ENCODE measurements around the gene TTC39A. TPM values are rescaled to one million over a fixed set of nuclear protein-coding genes. Genes with fewer than 3 reads are reported as not detected.

TTC39A gene
- total and polyA plus RNA-seq, 9 donors = 1.3 to 5.1 (median 3.6) TPM

GRCh38 chr1:51306950-51307349 lies 23.4 kb downstream of the TTC39A start:
- WGBS (ENCODE audit: insufficient coverage) = 93% methylated on average over 3 of the region's 5 CpGs
- H3K4me1 ChIP-seq (ENCODE audit: control insufficient read depth, insufficient read depth, low read length) = peaks cover 6% of the 10 kb centered on the region
- no peak overlapping the region for H3K4me3 ChIP-seq (ENCODE audit: low read length)
- H3K36me3 ChIP-seq (ENCODE audit: control insufficient read depth, insufficient read depth, low read length) = no peaks in the 10 kb centered on the region
- H3K27ac ChIP-seq (ENCODE audit: low read length) = no peak overlapping the region
- peaks cover 2% of the 10 kb centered on the region for H3K27me3 ChIP-seq (ENCODE audit: control insufficient read depth, insufficient read depth, low read length)
- H3K9me3 ChIP-seq (replicated peaks; ENCODE audit: control insufficient read depth, low read depth, low read length) = no peaks in the 10 kb centered on the region
- DNase-seq = no peak

- H3K4me1 ChIP-seq (ENCODE audit: control insufficient read depth, insufficient read depth, low read length) = peaks cover 6% of the 10 kb centered on the region
- H3K36me3 ChIP-seq (ENCODE audit: control insufficient read depth, insufficient read depth, low read length) = no peaks in the 10 kb centered on the region
- no peak overlapping the region for H3K4me3 ChIP-seq (ENCODE audit: low read length)
- 37% methylated on average over 2 of the region's 4 CpGs for WGBS (ENCODE audit: insufficient coverage)
- DNase-seq = peak; percentile 48
- H3K27ac ChIP-seq (ENCODE audit: low read length) = no peak overlapping the region
- H3K27me3 ChIP-seq (ENCODE audit: control insufficient read depth, insufficient read depth, low read length) = peaks cover 2% of the 10 kb centered on the region
- no peaks in the 10 kb centered on the region for H3K9me3 ChIP-seq (replicated peaks; ENCODE audit: control insufficient read depth, low read depth, low read length)
Observed at GRCh38 chr1:51305371-51305823, 25.0 kb downstream of the TTC39A start.

DNA sequence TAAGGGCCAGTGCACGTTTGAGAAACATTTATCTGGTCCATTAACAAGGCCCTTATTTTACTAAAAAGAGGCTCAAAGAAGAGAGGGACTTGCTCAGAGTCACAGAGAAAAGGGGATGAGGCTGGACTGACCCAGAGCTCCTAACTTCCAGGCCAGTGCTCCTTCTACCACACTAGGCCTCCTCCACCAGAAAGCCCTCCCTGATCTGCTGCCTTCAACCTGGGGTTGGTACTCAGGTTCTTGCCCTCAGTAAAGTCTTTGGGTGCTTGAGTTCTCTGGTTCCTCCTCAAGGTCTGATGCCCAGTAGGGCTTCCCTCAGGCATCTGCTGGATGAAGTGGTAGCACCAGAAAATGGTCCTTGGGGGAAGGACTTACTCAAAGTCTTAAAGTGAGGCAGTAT lies 26.0 kb downstream of the TTC39A start:
- H3K27me3 ChIP-seq (ENCODE audit: control insufficient read depth, insufficient read depth, low read length) = peaks cover 2% of the 10 kb centered on the region
- H3K4me1 ChIP-seq (ENCODE audit: control insufficient read depth, insufficient read depth, low read length) = peaks cover 6% of the 10 kb centered on the region
- H3K36me3 ChIP-seq (ENCODE audit: control insufficient read depth, insufficient read depth, low read length) = no peaks in the 10 kb centered on the region
- H3K9me3 ChIP-seq (replicated peaks; ENCODE audit: control insufficient read depth, low read depth, low read length) = no peaks in the 10 kb centered on the region
- no peak overlapping the region for H3K27ac ChIP-seq (ENCODE audit: low read length)
- DNase-seq = no peak
- no CpG with 5 or more reads among the region's 1 CpG for WGBS (ENCODE audit: insufficient coverage)
- no peak overlapping the region for H3K4me3 ChIP-seq (ENCODE audit: low read length)

DNA sequence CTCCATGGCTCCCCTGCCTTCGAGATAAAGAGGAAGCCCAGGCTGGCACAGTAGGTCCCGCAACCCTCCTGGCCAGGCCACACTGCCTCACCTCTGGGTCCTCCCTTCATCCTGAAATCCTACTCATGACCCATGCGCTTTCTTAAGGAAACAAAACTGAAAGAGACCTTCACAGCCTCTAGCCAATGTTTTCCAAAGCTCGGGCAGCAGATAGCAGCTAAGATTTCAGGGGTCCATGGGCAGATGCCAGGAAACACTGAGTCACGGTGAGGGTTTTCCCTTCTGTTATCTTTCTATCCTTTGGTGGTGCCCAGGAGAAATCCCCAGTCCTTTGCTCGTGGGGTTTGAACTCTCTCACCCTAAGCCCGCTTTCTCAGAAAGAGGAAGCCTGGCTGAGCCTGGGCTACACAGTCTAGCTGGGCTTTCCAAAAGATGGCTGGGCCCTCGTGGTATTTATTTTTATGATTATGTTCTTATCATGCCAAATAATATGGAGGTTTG lies 26.6 kb downstream of the TTC39A start:
- peaks cover 2% of the 10 kb centered on the region for H3K27me3 ChIP-seq (ENCODE audit: control insufficient read depth, insufficient read depth, low read length)
- peaks cover 6% of the 10 kb centered on the region for H3K4me1 ChIP-seq (ENCODE audit: control insufficient read depth, insufficient read depth, low read length)
- no peaks in the 10 kb centered on the region for H3K36me3 ChIP-seq (ENCODE audit: control insufficient read depth, insufficient read depth, low read length)
- H3K4me3 ChIP-seq (ENCODE audit: low read length) = no peak overlapping the region
- DNase-seq = no peak
- no peaks in the 10 kb centered on the region for H3K9me3 ChIP-seq (replicated peaks; ENCODE audit: control insufficient read depth, low read depth, low read length)
- 56% methylated on average over 5 of the region's 8 CpGs for WGBS (ENCODE audit: insufficient coverage)
- H3K27ac ChIP-seq (ENCODE audit: low read length) = no peak overlapping the region

DNA sequence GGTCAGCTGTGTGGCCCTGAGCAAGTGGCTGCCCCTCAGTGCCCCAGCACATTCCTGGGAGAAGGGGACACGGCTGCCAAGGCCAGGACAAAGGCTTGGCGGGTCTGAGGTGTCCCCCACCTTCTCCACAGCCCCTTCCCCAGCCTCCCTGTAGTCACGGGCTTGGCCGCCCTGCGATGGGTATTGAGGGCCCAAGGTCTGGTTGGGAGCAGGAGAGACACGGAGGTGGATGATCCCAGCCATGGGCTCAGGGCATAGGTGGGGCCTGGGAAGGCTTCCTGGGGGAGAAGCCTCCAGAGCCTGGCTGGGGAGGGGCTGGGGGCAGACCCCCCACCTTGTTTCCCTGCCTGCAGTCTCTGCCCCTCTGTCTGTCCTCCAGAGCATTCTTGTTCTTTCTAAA lies 27.0 kb downstream of the TTC39A start:
- WGBS (ENCODE audit: insufficient coverage) = 80% methylated on average over 3 of the region's 6 CpGs
- Histone ChIP-seq H3K27ac (ENCODE audit: low read length) (no peak overlapping the region), H3K36me3 (ENCODE audit: control insufficient read depth, insufficient read depth, low read length) (no peaks in the 10 kb centered on the region), H3K4me3 (ENCODE audit: low read length) (no peak overlapping the region), H3K27me3 (ENCODE audit: control insufficient read depth, insufficient read depth, low read length) (peaks cover 2% of the 10 kb centered on the region), H3K9me3 (replicated peaks; ENCODE audit: control insufficient read depth, low read depth, low read length) (no peaks in the 10 kb centered on the region), H3K4me1 (ENCODE audit: control insufficient read depth, insufficient read depth, low read length) (peaks cover 6% of the 10 kb centered on the region)
- no peak for DNase-seq

- Histone ChIP-seq H3K9me3 (replicated peaks; ENCODE audit: control insufficient read depth, low read depth, low read length) (no peaks in the 10 kb centered on the region), H3K4me1 (ENCODE audit: control insufficient read depth, insufficient read depth, low read length) (peaks cover 6% of the 10 kb centered on the region), H3K27ac (ENCODE audit: low read length) (no peak overlapping the region), H3K4me3 (ENCODE audit: low read length) (no peak overlapping the region), H3K36me3 (ENCODE audit: control insufficient read depth, insufficient read depth, low read length) (no peaks in the 10 kb centered on the region), H3K27me3 (ENCODE audit: control insufficient read depth, insufficient read depth, low read length) (peaks cover 2% of the 10 kb centered on the region)
- WGBS (ENCODE audit: insufficient coverage) = 84% methylated on average over 3 of the region's 7 CpGs
- no peak for DNase-seq
Observed at GRCh38 chr1:51302746-51303145, 27.6 kb downstream of the TTC39A start.

DNA sequence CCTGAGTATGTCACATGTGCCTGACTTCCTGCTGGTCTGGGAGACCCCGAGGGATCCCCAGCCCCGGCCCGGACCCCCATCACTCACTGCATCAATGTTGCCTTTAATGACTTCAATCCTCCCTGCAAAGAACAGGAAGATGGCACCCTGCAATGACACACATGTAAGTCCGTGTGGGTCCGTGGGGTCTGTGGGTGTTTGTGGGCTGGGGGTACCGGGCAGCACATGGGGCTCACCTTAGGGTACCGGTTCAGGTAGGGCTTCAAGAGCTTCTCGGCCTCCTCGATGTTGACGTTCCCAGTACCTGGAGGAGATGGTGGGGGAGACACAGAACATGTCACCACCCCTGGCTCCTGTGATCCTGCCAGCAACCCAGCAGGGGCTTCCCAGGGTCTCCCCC lies 28.1 kb downstream of the TTC39A start:
- Histone ChIP-seq H3K9me3 (replicated peaks; ENCODE audit: control insufficient read depth, low read depth, low read length) (no peaks in the 10 kb centered on the region), H3K4me3 (ENCODE audit: low read length) (no peak overlapping the region), H3K27me3 (ENCODE audit: control insufficient read depth, insufficient read depth, low read length) (peaks cover 2% of the 10 kb centered on the region), H3K4me1 (ENCODE audit: control insufficient read depth, insufficient read depth, low read length) (peaks cover 7% of the 10 kb centered on the region), H3K36me3 (ENCODE audit: control insufficient read depth, insufficient read depth, low read length) (no peaks in the 10 kb centered on the region), H3K27ac (ENCODE audit: low read length) (no peak overlapping the region)
- WGBS (ENCODE audit: insufficient coverage) = no CpG with 5 or more reads among the region's 10 CpGs
- no peak for DNase-seq

GRCh38 chr1:51301844-51302162 lies 28.6 kb downstream of the TTC39A start:
- Histone ChIP-seq H3K4me3 (ENCODE audit: low read length) (no peak overlapping the region), H3K9me3 (replicated peaks; ENCODE audit: control insufficient read depth, low read depth, low read length) (no peaks in the 10 kb centered on the region), H3K4me1 (ENCODE audit: control insufficient read depth, insufficient read depth, low read length) (peaks cover 12% of the 10 kb centered on the region), H3K36me3 (ENCODE audit: control insufficient read depth, insufficient read depth, low read length) (no peaks in the 10 kb centered on the region), H3K27me3 (ENCODE audit: control insufficient read depth, insufficient read depth, low read length) (no peaks in the 10 kb centered on the region), H3K27ac (ENCODE audit: low read length) (no peak overlapping the region)
- no peak for DNase-seq
- WGBS (ENCODE audit: insufficient coverage) = no CpG with 5 or more reads among the region's 3 CpGs

DNA sequence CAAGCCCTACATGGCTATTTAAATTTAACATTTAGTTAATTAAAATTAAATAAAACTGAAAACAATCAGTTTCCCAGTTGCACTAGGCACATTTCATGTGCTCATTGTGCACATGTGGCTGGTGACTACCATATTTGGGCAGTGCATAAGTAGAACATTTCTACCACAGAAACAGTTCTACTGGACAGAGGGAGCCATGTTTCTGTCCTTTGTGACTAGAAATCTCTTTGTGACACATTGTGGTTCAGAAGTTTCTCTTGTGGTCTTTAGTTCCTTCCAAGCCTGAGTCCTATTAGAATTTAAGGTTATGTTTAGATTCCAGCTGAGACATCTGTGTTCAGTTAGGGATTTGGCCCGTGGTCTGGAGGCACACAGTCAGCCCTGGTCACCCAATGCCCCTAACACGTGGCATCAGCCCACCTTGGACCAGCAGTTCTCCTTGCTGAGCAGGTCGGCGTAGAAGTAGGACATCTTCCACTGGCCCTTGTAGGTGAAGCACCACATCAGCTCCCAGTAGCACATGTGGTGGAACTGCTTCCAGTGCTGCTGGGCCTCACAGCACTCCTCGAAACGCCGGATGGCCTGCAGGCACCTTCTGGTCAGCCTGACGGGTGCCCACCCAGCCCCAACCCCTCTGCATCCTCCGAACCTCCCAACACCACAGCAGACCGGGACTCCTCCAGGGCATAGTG lies 29.1 kb downstream of the TTC39A start:
- 77% methylated on average over 10 of the region's 10 CpGs for WGBS (ENCODE audit: insufficient coverage)
- Histone ChIP-seq H3K4me3 (ENCODE audit: low read length) (no peak overlapping the region), H3K36me3 (ENCODE audit: control insufficient read depth, insufficient read depth, low read length) (no peaks in the 10 kb centered on the region), H3K27me3 (ENCODE audit: control insufficient read depth, insufficient read depth, low read length) (no peaks in the 10 kb centered on the region), H3K27ac (ENCODE audit: low read length) (no peak overlapping the region), H3K9me3 (replicated peaks; ENCODE audit: control insufficient read depth, low read depth, low read length) (no peaks in the 10 kb centered on the region), H3K4me1 (ENCODE audit: control insufficient read depth, insufficient read depth, low read length) (peaks cover 17% of the 10 kb centered on the region)
- DNase-seq = no peak

DNA sequence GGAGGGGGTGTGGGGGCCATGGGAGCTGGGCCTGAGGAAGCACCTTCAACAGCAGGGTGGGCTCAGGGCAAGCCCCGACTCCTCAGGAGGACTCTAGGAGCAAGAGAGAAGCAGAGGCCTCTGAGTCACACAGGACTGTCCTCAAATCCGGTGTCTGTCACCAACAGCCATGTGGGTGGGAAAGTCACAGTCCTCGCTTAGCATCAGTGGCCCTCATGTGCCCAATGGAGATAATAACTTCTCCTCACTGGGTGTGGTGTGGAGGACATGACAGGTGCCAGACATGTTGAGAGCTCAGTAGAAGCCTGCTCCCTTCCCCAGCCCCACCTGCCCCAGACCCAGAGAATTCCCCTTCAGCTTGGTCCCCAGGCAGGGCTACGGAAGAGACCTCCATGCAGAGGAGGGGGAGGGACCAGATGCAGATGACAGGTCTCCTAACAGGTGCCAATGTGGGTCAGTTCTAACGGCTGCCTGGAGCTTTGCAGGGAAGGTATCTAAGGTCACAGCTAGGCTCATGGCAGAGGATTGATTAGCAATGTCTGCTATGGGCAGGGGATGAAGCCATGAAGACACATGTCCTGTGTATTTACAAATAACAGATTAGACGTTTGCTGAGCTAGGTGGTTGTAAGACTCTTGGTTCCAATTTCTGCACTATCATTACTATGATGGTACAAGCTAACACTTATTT lies 30.2 kb downstream of the TTC39A start:
- no peak for DNase-seq
- H3K27me3 ChIP-seq (ENCODE audit: control insufficient read depth, insufficient read depth, low read length) = no peaks in the 10 kb centered on the region
- peaks cover 18% of the 10 kb centered on the region for H3K4me1 ChIP-seq (ENCODE audit: control insufficient read depth, insufficient read depth, low read length)
- no peak overlapping the region for H3K4me3 ChIP-seq (ENCODE audit: low read length)
- no peaks in the 10 kb centered on the region for H3K36me3 ChIP-seq (ENCODE audit: control insufficient read depth, insufficient read depth, low read length)
- H3K9me3 ChIP-seq (replicated peaks; ENCODE audit: control insufficient read depth, low read depth, low read length) = no peaks in the 10 kb centered on the region
- no peak overlapping the region for H3K27ac ChIP-seq (ENCODE audit: low read length)
- 89% methylated on average over 3 of the region's 6 CpGs for WGBS (ENCODE audit: insufficient coverage)
